Dermis microvascular lymphatic vessel endothelial cell (primary cell): Measurements from ENCODE around the gene RNASE8. TPM values are rescaled to one million over a fixed set of nuclear protein-coding genes. Genes with fewer than 3 reads are reported as not detected.

Experiments used
- DNase-seq, 2 donors: peaks; one replicate each; pipeline versions ENCODE4 v3.0.0 to v3.0.0-alpha.2; 2010; ENCODE audit warnings: low read depth in 2 of 2
- total RNA-seq: library from RNA; depleted of rRNA; stranded (reverse); fragments of >200 nt; gene quantifications from 2 replicates; pipeline ENCODE4 v1.2.1, GENCODE V29; 2014

The RNASE8 gene
- total RNA-seq, 1 donor from 2014 or later: not detected

- no peak for DNase-seq
Measured at GRCh38 chr14:21090940-21091663, 33.5 kb downstream of the RNASE8 start.

- DNase-seq: no peak
Measured at GRCh38 chr14:21091821-21092272, 34.2 kb downstream of the RNASE8 start.

GRCh38 chr14:21092273-21093011, 34.8 kb downstream of the RNASE8 start:
- peak; percentile 40 to 73 for DNase-seq

GRCh38 chr14:21093018-21093417, 35.4 kb downstream of the RNASE8 start:
- DNase-seq: no peak

GRCh38 chr14:21093769-21094681, 36.4 kb downstream of the RNASE8 start:
- DNase-seq: no peak

GRCh38 chr14:21095430-21096205, 38.0 kb downstream of the RNASE8 start:
- DNase-seq: peak; percentile 54 to 71

- DNase-seq: no peak
Measured at GRCh38 chr14:21096438-21096837, 38.8 kb downstream of the RNASE8 start.

- no peak for DNase-seq
Measured at GRCh38 chr14:21096978-21097635, 39.5 kb downstream of the RNASE8 start.

GRCh38 chr14:21097636-21098075, 40.0 kb downstream of the RNASE8 start:
- DNase-seq: no peak

GRCh38 chr14:21098076-21098891, 40.7 kb downstream of the RNASE8 start, which contains the start of gene ZNF219:
Gene ZNF219, minus strand, starts transcription at chr14:21098655. Its CDS starts 5,064 bp downstream, at chr14:21093591.
- peak in 1 of 2 donors; percentile 49 for DNase-seq

GRCh38 chr14:21098892-21099595, 41.4 kb downstream of the RNASE8 start:
- DNase-seq: no peak

GRCh38 chr14:21099596-21099985, 42.0 kb downstream of the RNASE8 start:
- DNase-seq: no peak

GRCh38 chr14:21100931-21101330, 43.3 kb downstream of the RNASE8 start, which contains the start of gene TMEM253:
Gene TMEM253, plus strand, starts transcription at chr14:21101066. Its CDS starts 278 bp downstream, at chr14:21101344.
- DNase-seq: no peak

- DNase-seq: no peak
Measured at GRCh38 chr14:21101802-21102413, 44.3 kb downstream of the RNASE8 start.

GRCh38 chr14:21102521-21103410, 45.1 kb downstream of the RNASE8 start:
- no peak for DNase-seq

GRCh38 chr14:21103411-21103709, 45.7 kb downstream of the RNASE8 start:
- no peak for DNase-seq

- peak; percentile 86 to 96 for DNase-seq
Measured at GRCh38 chr14:21103710-21104447, 46.3 kb downstream of the RNASE8 start.
